Neural progenitor cell (in vitro differentiated cells): ENCODE results near the gene CREM. TPM values are rescaled to one million over a fixed set of nuclear protein-coding genes. Genes with fewer than 3 reads are reported as not detected.

ENCODE experiments used
- DNase-seq: peaks from one replicate; pipeline ENCODE4 v3.0.0-alpha.2; 2016; ENCODE audit warnings: low spot score
- H2AFZ ChIP-seq: fragments of 200-600 bp; sonication (generic); replicated peaks from 2 replicates; pipeline ENCODE4 v1.6.1; 2016; ENCODE audit warnings: antibody characterized with exemption
- H3F3A ChIP-seq: fragments of 200-600 bp; sonication (generic); 2 replicates; pipeline ENCODE4 v1.6.1; 2016; ENCODE audit warnings: antibody characterized with exemption, low read depth
- H3K27ac ChIP-seq: fragments of 200-600 bp; sonication (generic); 2 replicates; pipeline ENCODE4 v1.5.1; 2016; ENCODE audit warnings: mild to moderate bottlenecking
- H3K27me3 ChIP-seq: fragments of 200-600 bp; sonication (generic); 2 replicates; pipeline ENCODE4 v1.6.1; 2016; ENCODE audit warnings: mild to moderate bottlenecking, moderate library complexity
- H3K36me3 ChIP-seq: fragments of 200-600 bp; sonication (generic); 2 replicates; pipeline ENCODE4 v1.5.1; 2016
- H3K4me1 ChIP-seq: fragments of 200-600 bp; sonication (generic); 2 replicates; pipeline ENCODE4 v1.6.1; 2016; ENCODE audit warnings: mixed run types
- H3K4me2 ChIP-seq: fragments of 200-600 bp; sonication (generic); 2 replicates; pipeline ENCODE4 v1.6.1; 2016
- H3K4me3 ChIP-seq: fragments of 200-600 bp; sonication (generic); 2 replicates; pipeline ENCODE4 v1.5.1; 2016
- H3K79me2 ChIP-seq: fragments of 200-600 bp; sonication (generic); 2 replicates; pipeline ENCODE4 v1.6.1; 2016; ENCODE audit warnings: low read depth
- H3K9ac ChIP-seq: fragments of 200-600 bp; sonication (generic); 2 replicates; pipeline ENCODE4 v1.6.1; 2016
- H3K9me3 ChIP-seq: fragments of 200-600 bp; sonication (generic); 2 replicates; pipeline ENCODE4 v1.5.1; 2016; ENCODE audit warnings: low read depth
- H4K20me1 ChIP-seq: fragments of 200-600 bp; sonication (generic); 2 replicates; pipeline ENCODE4 v1.6.1; 2016; ENCODE audit warnings: low read depth
- H3K27ac Mint-ChIP-seq: 3 replicates; pipeline ENCODE4 v1.8.0; 2021; ENCODE audit warnings: mixed read lengths
- H3K27me3 Mint-ChIP-seq: 2 replicates; pipeline ENCODE4 v1.8.0; 2022; ENCODE audit warnings: low read depth, mild to moderate bottlenecking, inconsistent platforms, moderate library complexity, mixed read lengths; ENCODE audit not compliant: insufficient read depth
- H3K36me3 Mint-ChIP-seq: 3 replicates; pipeline ENCODE4 v1.8.0; 2021; ENCODE audit warnings: mixed read lengths
- H3K4me1 Mint-ChIP-seq: 3 replicates; pipeline ENCODE4 v1.8.0; 2021; ENCODE audit warnings: mixed read lengths
- H3K4me3 Mint-ChIP-seq: 3 replicates; pipeline ENCODE4 v1.8.0; 2021; ENCODE audit warnings: mild to moderate bottlenecking, moderate library complexity, mixed read lengths
- H3K9me3 Mint-ChIP-seq: 3 replicates; pipeline ENCODE4 v1.8.0; 2020; ENCODE audit warnings: mixed read lengths
- EZH2 ChIP-seq: fragments of 200-600 bp; sonication (generic); IDR thresholded peaks from 2 replicates; pipeline ENCODE4 v1.6.1; 2017; ENCODE audit warnings: antibody characterized with exemption, mild to moderate bottlenecking, moderate library complexity
- EZH2phosphoT487 ChIP-seq: fragments of 200-600 bp; sonication (generic); IDR thresholded peaks from 2 replicates; pipeline ENCODE4 v1.6.1; 2017; ENCODE audit warnings: antibody characterized with exemption
- total RNA-seq: library from RNA; depleted of rRNA; stranded (reverse); fragments of >200 nt; gene quantifications from 2 replicates; pipeline ENCODE4 v1.2.3, GENCODE V29; 2015; ENCODE audit warnings: low replicate concordance
- TF ChIP-seq, protein P1 (sequence below): fragments of 200-600 bp; sonication (generic); IDR thresholded peaks from 2 replicates; pipeline ENCODE4 v1.5.1; 2017; ENCODE audit warnings: antibody characterized with exemption, mild to moderate bottlenecking

CREM gene
- total RNA-seq, 1 donor from 2014 or later, result 74.2 TPM

DNA sequence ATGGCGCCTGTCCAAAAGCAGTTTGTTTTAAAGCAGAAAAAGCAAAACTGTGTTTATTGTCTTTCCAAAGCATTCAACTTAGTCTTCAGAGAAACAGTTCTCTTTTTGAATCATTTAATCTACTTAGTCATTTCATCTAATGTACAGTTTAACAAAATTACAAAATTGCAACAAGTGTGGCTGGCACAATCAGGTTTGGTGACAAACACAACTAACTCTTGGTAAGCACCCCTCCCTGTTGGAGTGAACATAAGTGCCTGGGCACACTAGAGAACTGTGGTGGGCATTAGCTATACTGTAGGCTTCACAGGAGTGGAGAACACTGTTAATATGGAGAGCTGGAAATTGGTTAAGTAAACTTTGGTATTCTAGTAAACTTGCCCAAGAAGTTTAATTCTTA, 6.9 kb downstream of the CREM start:
- Histone ChIP-seq H3K79me2 (peaks cover 71% of the 10 kb centered on the region), H3K4me1 (peaks cover 4% of the 10 kb centered on the region), H3K4me2 (no peak overlapping the region), H3K4me3 (no peak overlapping the region), H2AFZ (no peak overlapping the region), H3K27me3 (no peaks in the 10 kb centered on the region), H3K9me3 (no peaks in the 10 kb centered on the region), H3K27ac (no peak overlapping the region), H3K9ac (no peak overlapping the region), H3F3A (no peaks in the 10 kb centered on the region), H3K36me3 (peaks cover 3% of the 10 kb centered on the region), H4K20me1 (peaks cover 21% of the 10 kb centered on the region)
- no peak overlapping the region for H3K4me3 Mint-ChIP-seq
- H3K27me3 Mint-ChIP-seq, result peaks cover 3% of the 10 kb centered on the region
- H3K4me1 Mint-ChIP-seq, result peaks cover 19% of the 10 kb centered on the region
- no peak for DNase-seq
- H3K27ac Mint-ChIP-seq, result no peak overlapping the region
- TF ChIP-seq, protein P1, sequence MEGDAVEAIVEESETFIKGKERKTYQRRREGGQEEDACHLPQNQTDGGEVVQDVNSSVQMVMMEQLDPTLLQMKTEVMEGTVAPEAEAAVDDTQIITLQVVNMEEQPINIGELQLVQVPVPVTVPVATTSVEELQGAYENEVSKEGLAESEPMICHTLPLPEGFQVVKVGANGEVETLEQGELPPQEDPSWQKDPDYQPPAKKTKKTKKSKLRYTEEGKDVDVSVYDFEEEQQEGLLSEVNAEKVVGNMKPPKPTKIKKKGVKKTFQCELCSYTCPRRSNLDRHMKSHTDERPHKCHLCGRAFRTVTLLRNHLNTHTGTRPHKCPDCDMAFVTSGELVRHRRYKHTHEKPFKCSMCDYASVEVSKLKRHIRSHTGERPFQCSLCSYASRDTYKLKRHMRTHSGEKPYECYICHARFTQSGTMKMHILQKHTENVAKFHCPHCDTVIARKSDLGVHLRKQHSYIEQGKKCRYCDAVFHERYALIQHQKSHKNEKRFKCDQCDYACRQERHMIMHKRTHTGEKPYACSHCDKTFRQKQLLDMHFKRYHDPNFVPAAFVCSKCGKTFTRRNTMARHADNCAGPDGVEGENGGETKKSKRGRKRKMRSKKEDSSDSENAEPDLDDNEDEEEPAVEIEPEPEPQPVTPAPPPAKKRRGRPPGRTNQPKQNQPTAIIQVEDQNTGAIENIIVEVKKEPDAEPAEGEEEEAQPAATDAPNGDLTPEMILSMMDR, result no peak
- no peak for TF ChIP-seq EZH2phosphoT487
- no peak for TF ChIP-seq EZH2
- no peaks in the 10 kb centered on the region for H3K9me3 Mint-ChIP-seq
- H3K36me3 Mint-ChIP-seq, result peaks cover 2% of the 10 kb centered on the region

GRCh38 chr10:35135861-35136260, 9.2 kb downstream of the CREM start:
- Histone ChIP-seq H3K4me2 (no peak overlapping the region), H3K36me3 (peaks cover 3% of the 10 kb centered on the region), H3K9me3 (no peaks in the 10 kb centered on the region), H4K20me1 (peaks cover 21% of the 10 kb centered on the region), H3K79me2 (peaks cover 67% of the 10 kb centered on the region), H3K4me1 (no peaks in the 10 kb centered on the region), H3K27me3 (no peaks in the 10 kb centered on the region), H3F3A (no peaks in the 10 kb centered on the region), H3K27ac (no peak overlapping the region), H3K4me3 (no peak overlapping the region), H3K9ac (no peak overlapping the region), H2AFZ (no peak overlapping the region)
- H3K27ac Mint-ChIP-seq, result no peak overlapping the region
- H3K4me1 Mint-ChIP-seq, result peaks cover 8% of the 10 kb centered on the region
- no peaks in the 10 kb centered on the region for H3K36me3 Mint-ChIP-seq
- no peaks in the 10 kb centered on the region for H3K9me3 Mint-ChIP-seq
- H3K27me3 Mint-ChIP-seq, result no peaks in the 10 kb centered on the region
- H3K4me3 Mint-ChIP-seq, result no peak overlapping the region
- no peak for DNase-seq
- TF ChIP-seq, protein P1, result no peak
- TF ChIP-seq EZH2 (no peak), EZH2phosphoT487 (no peak)

DNA sequence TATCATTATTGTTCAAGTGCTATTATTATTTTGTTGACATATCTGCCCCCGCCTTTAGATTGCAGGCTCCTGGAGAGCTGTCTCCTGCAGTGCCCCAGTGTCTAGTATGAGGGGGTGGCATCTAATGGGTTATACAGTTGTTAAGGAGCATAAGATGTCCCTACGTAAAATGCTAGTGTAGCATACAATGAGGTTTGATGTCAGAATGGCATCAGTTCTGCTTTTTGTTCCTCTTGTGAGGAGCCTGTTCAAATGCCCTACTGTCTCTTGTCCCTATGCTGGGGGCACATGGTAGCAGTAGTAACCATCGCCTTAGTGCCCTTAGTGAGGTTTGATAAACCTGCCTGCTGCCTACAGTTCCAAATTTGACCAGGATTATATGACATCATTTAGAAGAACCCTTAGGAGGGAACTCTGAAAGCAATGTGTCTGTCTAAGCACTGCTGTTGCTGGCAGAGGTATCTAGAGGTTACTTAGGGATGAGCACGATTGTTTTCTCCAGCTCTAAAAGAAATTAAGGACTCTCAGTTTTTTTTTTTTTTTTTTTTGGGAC, 9.7 kb downstream of the CREM start:
- no peak overlapping the region for H3K4me3 Mint-ChIP-seq
- DNase-seq, result no peak
- no peaks in the 10 kb centered on the region for H3K9me3 ChIP-seq
- peaks cover 2% of the 10 kb centered on the region for H3K36me3 ChIP-seq
- no peaks in the 10 kb centered on the region for H3K36me3 Mint-ChIP-seq
- H3K27me3 ChIP-seq, result no peaks in the 10 kb centered on the region
- peaks cover 63% of the 10 kb centered on the region for H3K79me2 ChIP-seq
- peaks cover 6% of the 10 kb centered on the region for H3K4me1 Mint-ChIP-seq
- H3F3A ChIP-seq, result no peaks in the 10 kb centered on the region
- no peak overlapping the region for H3K27ac ChIP-seq
- no peak overlapping the region for H3K9ac ChIP-seq
- H3K27ac Mint-ChIP-seq, result peak overlapping the region; percentile 83
- H3K4me3 ChIP-seq, result no peak overlapping the region
- no peak overlapping the region for H2AFZ ChIP-seq
- no peaks in the 10 kb centered on the region for H3K4me1 ChIP-seq
- H3K9me3 Mint-ChIP-seq, result no peaks in the 10 kb centered on the region
- TF ChIP-seq EZH2, result no peak
- H3K4me2 ChIP-seq, result no peak overlapping the region
- H3K27me3 Mint-ChIP-seq, result no peaks in the 10 kb centered on the region
- H4K20me1 ChIP-seq, result peaks cover 21% of the 10 kb centered on the region

DNA sequence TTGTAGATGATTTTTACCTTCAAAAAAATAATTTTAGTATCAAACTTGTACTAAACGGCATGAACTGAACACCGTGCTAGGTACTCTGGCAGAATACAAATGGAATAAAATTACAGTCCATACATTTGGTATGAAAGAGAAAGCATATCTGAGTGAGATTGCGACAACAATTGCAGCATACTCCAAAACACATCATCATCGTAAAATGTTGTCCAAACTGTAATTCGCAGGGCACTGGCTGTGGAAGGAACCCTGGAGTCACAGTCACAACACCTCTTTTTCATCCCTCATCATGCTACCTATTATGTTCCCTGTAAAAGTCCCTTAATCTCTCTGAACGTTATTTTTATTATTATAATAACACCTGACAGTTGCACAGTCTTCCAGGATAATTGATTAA, 13.5 kb downstream of the CREM start:
- Histone ChIP-seq H3K4me3 (no peak overlapping the region), H2AFZ (no peak overlapping the region), H3K27ac (no peak overlapping the region), H3K9ac (no peak overlapping the region), H4K20me1 (peaks cover 13% of the 10 kb centered on the region), H3F3A (no peaks in the 10 kb centered on the region), H3K79me2 (peaks cover 50% of the 10 kb centered on the region), H3K4me1 (no peaks in the 10 kb centered on the region), H3K27me3 (no peaks in the 10 kb centered on the region), H3K36me3 (no peaks in the 10 kb centered on the region), H3K4me2 (no peak overlapping the region), H3K9me3 (no peaks in the 10 kb centered on the region)
- no peak overlapping the region for H3K27ac Mint-ChIP-seq
- H3K36me3 Mint-ChIP-seq, result peaks cover 3% of the 10 kb centered on the region
- DNase-seq, result no peak
- TF ChIP-seq EZH2 (no peak), EZH2phosphoT487 (no peak)
- TF ChIP-seq, protein P1, result no peak
- H3K4me1 Mint-ChIP-seq, result peaks cover 6% of the 10 kb centered on the region
- H3K4me3 Mint-ChIP-seq, result no peak overlapping the region
- H3K9me3 Mint-ChIP-seq, result peaks cover under 1% of the 10 kb centered on the region
- H3K27me3 Mint-ChIP-seq, result no peaks in the 10 kb centered on the region
